Endothelial cell of umbilical vein (primary cell): ENCODE results near the gene GIPC3. TPM values are rescaled to one million over a fixed set of nuclear protein-coding genes. Genes with fewer than 3 reads are reported as not detected.
A peak's percentile ranks its signal among the peaks of the same experiment; 100 is the strongest.

ENCODE experiments used
- BruUV-seq: library from RNA; stranded (reverse); fragments of 400-500 nt; replicated peaks from 2 replicates; lab custom pipeline; 2021; lab: Mats Ljungman, UMichigan
- CTCF ChIA-PET: fragments of 300-600, 350-600 bp; sonication (Branson Sonifier 250); formaldehyde crosslinking; loops from one replicate; lab custom pipeline; 2021; ENCODE audit warnings: antibody characterized with exemption, inconsistent platforms; lab: Charles Lee
- POLR2A ChIA-PET: fragments of 300-600, 350-600 bp; sonication (Branson Sonifier 250); formaldehyde crosslinking; loops from one replicate; lab custom pipeline; 2021; ENCODE audit warnings: antibody characterized with exemption, inconsistent platforms; lab: Charles Lee
- DNase-seq: peaks from one replicate; pipeline ENCODE4 v3.0.0-alpha.2; 2011; ENCODE audit warnings: low read depth, low spot score
- FAIRE-seq: peaks from 2 replicates; lab custom pipeline; 2011; peaks lifted over from hg19 to GRCh38; lab: Jason Lieb, UNC
- H2AFZ ChIP-seq: 2 replicates; pipeline ENCODE4 v1.6.0; 2012; ENCODE audit warnings: low read depth, low read length, control low read depth, inconsistent platforms
- H3K27ac ChIP-seq: 2 replicates; pipeline ENCODE4 v1.5.1; 2011; ENCODE audit warnings: low read depth, mild to moderate bottlenecking, control low read depth, low read length, moderate library complexity; ENCODE audit not compliant: insufficient read depth
- H3K27me3 ChIP-seq, 2 experiments: 2 replicates each; pipeline versions ENCODE4 v1.6.0 to v1.6.1; 2011; ENCODE audit warnings: low read length in 2 of 2, mixed read lengths in 1 of 2; ENCODE audit not compliant: control insufficient read depth in 2 of 2, insufficient read depth in 2 of 2
- H3K36me3 ChIP-seq, 2 experiments: 2 replicates in 1 of 2; 3 replicates in 1 of 2; pipeline ENCODE4 v1.5.1; 2011; ENCODE audit warnings: low read length in 2 of 2, mild to moderate bottlenecking in 1 of 2, moderate library complexity in 1 of 2; ENCODE audit not compliant: control insufficient read depth in 2 of 2, insufficient read depth in 2 of 2; ENCODE audit errors: extremely low read depth in 1 of 2
- H3K4me1 ChIP-seq: 3 replicates; pipeline ENCODE4 v1.5.1; 2011; ENCODE audit warnings: mild to moderate bottlenecking, low read length; ENCODE audit not compliant: control insufficient read depth, insufficient read depth; ENCODE audit errors: extremely low read depth
- H3K4me2 ChIP-seq: 2 replicates; pipeline ENCODE4 v1.6.1; 2011; ENCODE audit warnings: low read length, control low read depth, mixed read lengths; ENCODE audit not compliant: insufficient read depth
- H3K4me3 ChIP-seq, 3 experiments: fragments of 200-600 bp in 1 of 3; sonication (generic), shearing (Covaris generic) in 1 of 3; replicated peaks in 1 of 3; 2 replicates each; pipeline ENCODE4 v1.5.1; 2011 to 2016; ENCODE audit warnings: control low read depth in 3 of 3, low read length in 3 of 3, mild to moderate bottlenecking in 2 of 3, inconsistent platforms in 1 of 3, low read depth in 1 of 3, moderate library complexity in 1 of 3; ENCODE audit not compliant: insufficient read depth in 1 of 3
- H3K79me2 ChIP-seq: 2 replicates; pipeline ENCODE4 v1.6.0; 2012; ENCODE audit warnings: low read length, inconsistent platforms; ENCODE audit not compliant: control insufficient read depth, insufficient read depth
- H3K9ac ChIP-seq: replicated peaks from 2 replicates; pipeline ENCODE3; 2011; ENCODE audit warnings: low read length, control low read depth; ENCODE audit not compliant: insufficient read depth; ENCODE audit errors: extremely low read depth
- H3K9me1 ChIP-seq: replicated peaks from 3 replicates; pipeline ENCODE4 v1.6.0; 2011; ENCODE audit warnings: mild to moderate bottlenecking, low read length; ENCODE audit not compliant: control insufficient read depth, insufficient read depth; ENCODE audit errors: extremely low read depth
- H3K9me3 ChIP-seq: replicated peaks from 2 replicates; pipeline ENCODE4 v1.5.1; 2012; ENCODE audit warnings: low read length, inconsistent platforms; ENCODE audit not compliant: control insufficient read depth, insufficient read depth
- H4K20me1 ChIP-seq: replicated peaks from 2 replicates; pipeline ENCODE3; 2011; ENCODE audit warnings: mild to moderate bottlenecking, low read length; ENCODE audit not compliant: control insufficient read depth, insufficient read depth; ENCODE audit errors: extremely low read depth
- GATA2 ChIP-seq: IDR thresholded peaks from 2 replicates; pipeline ENCODE4 v1.7.0; 2011; ENCODE audit warnings: low read depth, mild to moderate bottlenecking, moderate library complexity, mixed read lengths, low read length; ENCODE audit not compliant: insufficient read length, insufficient read depth
- MAX ChIP-seq: IDR thresholded peaks from 2 replicates; pipeline ENCODE4 v1.6.1; 2011; ENCODE audit not compliant: insufficient read depth, insufficient read length
- POLR2AphosphoS5 ChIP-seq: IDR thresholded peaks from 2 replicates; pipeline ENCODE4 v1.6.1; 2012; ENCODE audit warnings: low read depth, mild to moderate bottlenecking, control low read depth, low read length, moderate library complexity; ENCODE audit not compliant: insufficient read depth
- dilution Hi-C: fragments of 300-500 bp; cut with MboI; formaldehyde crosslinking; loops from one replicate; pipeline ENCODE4 v1.15.0; 2019; ENCODE audit warnings: low sequenced_read_pairs; ENCODE audit not compliant: extremely low pct_ligation_motif_present
- intact Hi-C: fragments of 100-400 bp; cut with micrococcal nuclease; formaldehyde crosslinking; loops from one replicate; pipeline ENCODE4 v1.10.0; 2022
- polyA plus RNA-seq, 4 experiments: library from polyadenylated mRNA; depleted of rRNA in 3 of 4; stranded (reverse) in 3 of 4; unstranded in 1 of 4; fragments of >200 nt; gene quantifications; 2 replicates each; pipeline versions ENCODE4 v1.2.1 to v1.2.3, GENCODE V29; 2011 to 2012; ENCODE audit warnings: missing spikeins in 1 of 4
- total RNA-seq: library from RNA; stranded (reverse); gene quantifications from 2 replicates; pipeline ENCODE4 v1.2.3, GENCODE V29; 2021

GIPC3 gene
- total and polyA plus RNA-seq, 2 donors (not counting 3 experiments of a cell fraction or from before 2014, with no cell fraction given): 2.2 to 6.6 TPM

DNA sequence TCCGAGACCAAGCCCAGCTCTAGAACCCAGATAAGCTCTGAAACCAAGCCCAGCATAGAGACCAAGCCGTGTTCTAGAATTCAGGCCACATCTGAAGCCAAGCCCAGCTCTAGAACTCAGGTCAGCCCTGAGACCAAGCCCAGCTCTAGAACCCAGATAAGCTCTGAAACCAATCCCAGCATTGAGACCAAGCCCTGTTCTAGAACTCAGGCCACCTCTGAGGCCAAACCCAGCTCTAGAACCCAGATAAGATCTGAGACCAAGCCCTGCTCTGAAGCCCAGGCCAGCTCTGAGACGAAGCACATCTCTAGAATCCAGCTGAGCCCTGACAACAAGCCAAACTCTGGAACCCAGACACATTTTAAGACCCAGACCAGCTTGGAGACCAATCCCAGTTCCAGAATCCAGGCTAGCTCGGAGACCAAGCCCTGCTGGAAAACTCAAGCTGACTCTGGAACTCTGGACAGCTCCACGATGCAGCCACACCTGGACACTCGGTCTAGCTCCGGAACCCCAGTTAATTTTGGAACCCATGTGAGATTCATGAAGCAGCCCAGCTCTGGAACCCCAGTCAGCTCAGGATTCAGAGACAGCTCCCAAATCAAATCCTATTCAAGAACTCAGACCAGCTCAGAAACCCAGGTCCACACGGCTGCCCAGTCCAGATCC is 5.8 kb downstream of the GIPC3 start:
- TSS peak; percentile 24 for BruUV-seq

GRCh38 chr19:3591876-3592613 is 6.8 kb downstream of the GIPC3 start:
- intact Hi-C loops: no loop called here
- no peaks in the 10 kb centered on the region for H3K79me2 ChIP-seq
- H3K9ac ChIP-seq: no peak overlapping the region
- H3K4me1 ChIP-seq: no peaks in the 10 kb centered on the region
- FAIRE-seq (no peak), DNase-seq (no peak)
- no peaks in the 10 kb centered on the region for H3K9me1 ChIP-seq
- peaks cover 0 to 2% of the 10 kb centered on the region in 2 experiments for H3K27me3 ChIP-seq
- H4K20me1 ChIP-seq: no peaks in the 10 kb centered on the region
- POLR2A ChIA-PET: no interaction called here
- no peak overlapping the region for H3K4me2 ChIP-seq
- BruUV-seq: no TSS peak
- dilution Hi-C loops: no loop called here
- no peak for TF ChIP-seq MAX
- H3K4me3 ChIP-seq: no peak overlapping the region
- no peaks in the 10 kb centered on the region for H3K36me3 ChIP-seq
- H2AFZ ChIP-seq: no peak overlapping the region
- H3K9me3 ChIP-seq: no peaks in the 10 kb centered on the region
- no peak overlapping the region for H3K27ac ChIP-seq
- CTCF ChIA-PET: interaction anchor here (0.9 to 2.2 kb wide), 11 partner anchors 8 to 316 kb away, joined by 3 to 10 read pairs (median 4); no protein-coding TSS in a partner anchor

More for the DNA sequence above, 5.8 kb downstream of the GIPC3 start:
- ChIA-PET POLR2A (no interaction called here), CTCF (interaction anchor here (1.0 to 2.2 kb wide), 10 partner anchors 9 to 315 kb away, joined by 3 to 10 read pairs (median 4); no protein-coding TSS in a partner anchor)
- Histone ChIP-seq H3K9me3 (no peaks in the 10 kb centered on the region), H3K4me2 (no peak overlapping the region), H3K9me1 (no peaks in the 10 kb centered on the region), H3K27ac (no peak overlapping the region), H3K4me1 (no peaks in the 10 kb centered on the region), H2AFZ (no peak overlapping the region), H3K79me2 (no peaks in the 10 kb centered on the region), H3K4me3 (no peak overlapping the region), H3K9ac (no peak overlapping the region), H4K20me1 (no peaks in the 10 kb centered on the region), H3K27me3 (peaks cover 0 to 2% of the 10 kb centered on the region in 2 experiments), H3K36me3 (no peaks in the 10 kb centered on the region)
- dilution Hi-C loops: no loop called here
- FAIRE-seq: no peak
- intact Hi-C loops: no loop called here
- TF ChIP-seq POLR2AphosphoS5: no peak
- no peak for TF ChIP-seq GATA2
- DNase-seq: no peak
